Nephron progenitor cell (in vitro differentiated cells): Measurements from ENCODE around the gene ARSA.

Experiments
- DNase-seq: peaks from one replicate; pipeline ENCODE4 v3.0.0; 2021
- H3K27ac Mint-ChIP-seq: 2 replicates; pipeline ENCODE4 v1.8.0; 2021; ENCODE audit warnings: mild to moderate bottlenecking, moderate library complexity, mixed read lengths
- H3K27me3 Mint-ChIP-seq: 2 replicates; pipeline ENCODE4 v1.8.0; 2021; ENCODE audit warnings: mild to moderate bottlenecking, low read depth, mixed read lengths; ENCODE audit not compliant: poor library complexity
- H3K36me3 Mint-ChIP-seq: 2 replicates; pipeline ENCODE4 v1.8.0; 2021; ENCODE audit warnings: low read depth, mixed read lengths
- H3K4me1 Mint-ChIP-seq: 2 replicates; pipeline ENCODE4 v1.8.0; 2021; ENCODE audit warnings: mixed read lengths
- H3K4me3 Mint-ChIP-seq: 2 replicates; pipeline ENCODE4 v1.8.0; 2021; ENCODE audit warnings: mild to moderate bottlenecking, moderate library complexity, mixed read lengths
- H3K9me3 Mint-ChIP-seq: 2 replicates; pipeline ENCODE4 v1.8.0; 2021; ENCODE audit warnings: mild to moderate bottlenecking, moderate library complexity, mixed read lengths
- TF ChIP-seq, protein P1 (sequence below): fragments of 200-600 bp; sonication (generic); IDR thresholded peaks from 2 replicates; pipeline ENCODE4 v1.5.0; 2021; ENCODE audit warnings: antibody characterized with exemption

The ARSA gene

DNA sequence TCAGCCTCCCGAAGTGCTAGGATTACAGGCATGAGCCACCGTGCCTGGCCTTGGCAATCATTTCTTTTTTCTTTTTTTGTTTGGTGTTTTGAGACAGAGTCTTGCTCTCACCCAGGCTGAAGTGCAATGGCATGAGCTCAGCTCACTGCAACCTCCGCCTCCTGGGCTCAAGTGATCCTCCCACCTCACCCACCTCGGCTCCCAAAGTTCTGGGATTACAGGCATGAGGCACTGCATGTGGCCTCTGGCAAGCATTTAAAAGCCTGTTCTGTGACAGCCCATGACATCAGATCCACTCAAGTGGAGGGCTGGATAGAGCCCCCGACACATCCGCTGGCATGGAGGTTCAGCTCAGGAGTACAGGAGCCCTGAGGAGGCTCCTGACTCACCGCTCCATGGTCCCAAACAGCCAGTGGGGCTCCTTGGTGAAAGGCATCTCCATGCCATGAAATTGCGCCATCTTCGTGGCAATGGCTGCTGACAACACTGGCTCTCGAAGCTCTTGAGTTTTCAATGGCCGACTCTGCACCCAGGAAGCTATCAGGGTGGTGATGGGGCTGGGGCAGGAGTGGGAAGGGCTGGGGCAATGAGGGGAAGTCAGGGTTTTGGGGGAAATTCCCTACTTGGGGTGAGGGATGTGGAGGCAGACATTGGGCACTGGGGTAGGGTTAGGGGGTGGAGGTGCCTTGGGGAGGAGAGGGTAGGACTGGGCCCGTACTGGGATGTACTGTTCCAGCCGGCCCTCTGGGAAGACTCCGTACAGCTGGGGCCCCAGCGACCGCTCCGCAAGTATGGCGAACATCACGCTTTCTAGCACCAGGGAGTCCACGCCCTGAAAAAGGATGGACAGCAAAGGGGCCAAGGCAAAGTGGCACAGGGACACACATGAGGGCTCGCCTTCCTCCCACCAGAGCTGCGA lies 46.7 kb downstream of the ARSA start:
- TF ChIP-seq, protein P1, sequence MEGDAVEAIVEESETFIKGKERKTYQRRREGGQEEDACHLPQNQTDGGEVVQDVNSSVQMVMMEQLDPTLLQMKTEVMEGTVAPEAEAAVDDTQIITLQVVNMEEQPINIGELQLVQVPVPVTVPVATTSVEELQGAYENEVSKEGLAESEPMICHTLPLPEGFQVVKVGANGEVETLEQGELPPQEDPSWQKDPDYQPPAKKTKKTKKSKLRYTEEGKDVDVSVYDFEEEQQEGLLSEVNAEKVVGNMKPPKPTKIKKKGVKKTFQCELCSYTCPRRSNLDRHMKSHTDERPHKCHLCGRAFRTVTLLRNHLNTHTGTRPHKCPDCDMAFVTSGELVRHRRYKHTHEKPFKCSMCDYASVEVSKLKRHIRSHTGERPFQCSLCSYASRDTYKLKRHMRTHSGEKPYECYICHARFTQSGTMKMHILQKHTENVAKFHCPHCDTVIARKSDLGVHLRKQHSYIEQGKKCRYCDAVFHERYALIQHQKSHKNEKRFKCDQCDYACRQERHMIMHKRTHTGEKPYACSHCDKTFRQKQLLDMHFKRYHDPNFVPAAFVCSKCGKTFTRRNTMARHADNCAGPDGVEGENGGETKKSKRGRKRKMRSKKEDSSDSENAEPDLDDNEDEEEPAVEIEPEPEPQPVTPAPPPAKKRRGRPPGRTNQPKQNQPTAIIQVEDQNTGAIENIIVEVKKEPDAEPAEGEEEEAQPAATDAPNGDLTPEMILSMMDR, result no peak
- H3K27ac Mint-ChIP-seq, result no peak overlapping the region
- H3K27me3 Mint-ChIP-seq, result no peaks in the 10 kb centered on the region
- DNase-seq, result no peak
- peaks cover 5% of the 10 kb centered on the region for H3K36me3 Mint-ChIP-seq
- H3K9me3 Mint-ChIP-seq, result no peaks in the 10 kb centered on the region
- peak overlapping the region; percentile 92 for H3K4me3 Mint-ChIP-seq
- H3K4me1 Mint-ChIP-seq, result peaks cover 32% of the 10 kb centered on the region

DNA sequence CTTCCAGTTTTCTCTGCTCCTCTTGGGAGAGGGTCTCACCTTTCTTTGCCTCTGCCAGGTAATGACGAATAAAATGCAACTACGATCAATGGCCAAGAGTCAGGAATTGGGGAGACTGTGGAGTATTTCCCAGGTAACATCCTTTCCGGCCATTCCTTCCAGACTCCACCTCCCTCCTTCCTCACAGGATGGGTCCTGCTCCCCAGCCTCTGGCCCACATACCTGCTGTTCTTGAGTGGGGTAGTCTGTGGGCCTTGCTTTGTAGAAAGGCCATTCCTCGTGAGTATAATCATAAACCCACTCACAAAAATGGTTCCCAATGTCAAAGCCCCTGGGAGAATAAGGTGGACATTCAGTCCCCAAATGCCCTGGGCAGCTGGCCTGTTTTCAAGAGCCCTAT lies 48.2 kb downstream of the ARSA start:
- H3K4me3 Mint-ChIP-seq, result no peak overlapping the region
- TF ChIP-seq, protein P1, result no peak
- H3K27me3 Mint-ChIP-seq, result no peaks in the 10 kb centered on the region
- H3K36me3 Mint-ChIP-seq, result peaks cover 5% of the 10 kb centered on the region
- no peak overlapping the region for H3K27ac Mint-ChIP-seq
- DNase-seq, result no peak
- H3K4me1 Mint-ChIP-seq, result peaks cover 32% of the 10 kb centered on the region
- no peaks in the 10 kb centered on the region for H3K9me3 Mint-ChIP-seq

DNA sequence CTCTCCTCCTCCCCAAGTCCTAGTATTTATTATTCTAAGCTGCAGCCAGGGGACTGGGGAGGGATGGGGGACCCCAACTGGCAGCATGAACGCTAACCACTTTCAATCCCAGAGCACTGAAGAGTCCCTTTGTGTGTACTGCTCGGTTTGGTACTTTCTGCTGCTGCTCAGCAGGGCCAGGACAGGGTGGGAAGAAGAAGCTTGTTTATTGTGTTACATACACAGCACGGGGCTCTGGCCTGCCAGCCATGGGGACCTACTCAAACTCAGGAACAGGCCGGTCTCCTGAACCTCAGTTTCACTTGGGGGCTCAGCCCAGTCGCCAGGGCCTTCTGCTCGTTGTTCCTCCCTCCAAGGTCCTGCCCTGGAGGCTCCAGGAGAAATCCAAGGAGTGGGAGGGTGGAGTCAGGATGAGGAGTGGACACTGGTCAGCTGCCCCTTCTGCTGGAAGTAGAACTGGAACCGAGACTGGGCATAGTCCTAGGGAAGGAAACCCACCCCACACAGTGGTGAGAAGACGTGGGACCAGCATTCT lies 49.1 kb downstream of the ARSA start:
- Mint-ChIP-seq H3K4me3 (no peak overlapping the region), H3K9me3 (no peaks in the 10 kb centered on the region), H3K27me3 (no peaks in the 10 kb centered on the region), H3K4me1 (peaks cover 32% of the 10 kb centered on the region), H3K27ac (no peak overlapping the region), H3K36me3 (peaks cover 5% of the 10 kb centered on the region)
- no peak for DNase-seq
- TF ChIP-seq, protein P1, result no peak

DNA sequence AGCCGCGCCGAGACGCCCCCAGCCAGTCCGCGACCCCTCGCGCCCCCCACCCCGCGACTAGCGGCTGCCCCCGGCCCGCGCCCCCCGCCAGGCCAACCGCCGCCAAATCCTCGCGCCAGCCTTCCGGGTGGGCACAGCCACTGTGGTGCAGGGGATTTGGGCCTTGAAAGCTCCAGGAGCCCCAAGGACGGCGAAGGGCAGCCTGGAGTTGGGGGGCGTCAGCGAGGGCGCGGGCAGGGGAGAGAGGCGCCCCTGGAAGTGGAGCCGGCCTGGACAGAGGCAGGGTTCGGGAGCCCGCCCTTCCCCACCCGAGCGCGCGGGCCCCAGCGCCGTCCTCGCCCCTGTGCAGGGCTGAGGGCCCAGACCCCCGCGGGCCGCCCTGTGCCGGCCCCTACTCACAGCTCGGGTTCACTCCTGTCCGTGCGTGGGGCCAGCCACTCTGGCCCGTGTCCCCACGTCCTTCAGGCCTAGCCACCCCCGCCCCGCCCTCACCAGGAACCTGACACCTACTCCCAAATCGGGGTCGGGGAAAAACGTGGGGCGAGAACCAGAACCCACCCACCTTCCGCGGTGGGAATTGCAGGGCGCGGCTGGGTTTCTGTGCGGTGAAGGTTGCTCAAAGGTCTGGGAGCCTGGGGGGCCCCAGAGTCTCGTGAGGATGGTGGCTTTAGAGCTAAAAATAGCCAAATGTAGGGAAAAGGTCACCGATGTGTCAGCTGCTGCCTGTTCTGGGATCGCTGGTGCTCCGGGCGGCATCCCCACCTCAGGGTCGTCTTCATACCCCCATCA lies 49.8 kb downstream of the ARSA start, which contains the start of gene CPT1B:
TSS of gene CPT1B (minus strand) at position 441 of the 789 bp plus-strand sequence. CDS start 512 bp downstream, outside the sequence.
- Mint-ChIP-seq H3K4me3 (no peak within 1 kb of the TSS), H3K27ac (peak within 1 kb of the TSS; percentile 54), H3K36me3 (peaks cover 5% of the 10 kb centered on the region), H3K9me3 (no peaks in the 10 kb centered on the region), H3K4me1 (peaks cover 26% of the 10 kb centered on the region), H3K27me3 (no peaks in the 10 kb centered on the region)
- TF ChIP-seq, protein P1, result no peak
- DNase-seq, result no peak

DNA sequence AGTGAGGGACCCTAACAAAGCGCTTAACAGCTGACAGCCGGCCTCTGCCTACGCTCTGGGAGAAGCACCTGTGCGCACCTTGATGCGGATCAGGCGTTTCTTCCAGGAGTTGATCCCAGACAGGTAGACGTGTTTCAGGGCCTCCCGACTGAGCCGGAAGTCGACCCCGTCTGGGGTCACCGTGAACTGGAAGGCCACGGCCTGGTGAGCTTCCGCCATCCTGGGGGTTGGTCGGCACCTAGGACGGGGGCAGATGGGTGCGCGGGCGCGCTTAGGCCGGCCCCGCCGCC lies 50.3 kb downstream of the ARSA start:
- H3K27ac Mint-ChIP-seq, result peak overlapping the region; percentile 54
- no peak for DNase-seq
- H3K4me3 Mint-ChIP-seq, result no peak overlapping the region
- H3K27me3 Mint-ChIP-seq, result no peaks in the 10 kb centered on the region
- TF ChIP-seq, protein P1, result no peak
- H3K9me3 Mint-ChIP-seq, result no peaks in the 10 kb centered on the region
- peaks cover 25% of the 10 kb centered on the region for H3K4me1 Mint-ChIP-seq
- peaks cover 7% of the 10 kb centered on the region for H3K36me3 Mint-ChIP-seq
